GM12878 (cell line): ENCODE measurements around the gene KANK4. TPM values are rescaled to one million over a fixed set of nuclear protein-coding genes. Genes with fewer than 3 reads are reported as not detected.

Source experiments
- ATAC-seq: fragments of 200-7000 bp; cut with Tn5 transposase; 3 replicates; pipeline ENCODE4 v1.9.1; 2020; ENCODE audit warnings: mild to moderate bottlenecking, moderate library complexity
- BruUV-seq: library from RNA; stranded (reverse); fragments of 400-500 nt; replicated peaks from 2 replicates; lab custom pipeline; 2021; lab: Mats Ljungman, UMichigan
- CTCF ChIA-PET: fragments of 300-600 bp; sonication (Branson Sonifier 250); formaldehyde crosslinking; extraction: SDS; loops from one replicate; lab custom pipeline; 2021; ENCODE audit warnings: inconsistent platforms; lab: Yijun Ruan, JAX
- POLR2A ChIA-PET: fragments of 350-600 bp; formaldehyde crosslinking; extraction: SDS; loops from one replicate; lab custom pipeline; 2021; ENCODE audit warnings: inconsistent platforms; lab: Charles Lee
- RAD21 ChIA-PET: fragments of 300-600 bp; sonication (Branson Sonifier 250); formaldehyde crosslinking; loops from one replicate; lab custom pipeline; 2023; ENCODE audit warnings: antibody characterized with exemption; ENCODE audit not compliant: unreplicated experiment; lab: Charles Lee
- SMC1A ChIA-PET: fragments of 300-600 bp; sonication (Branson Sonifier 250); formaldehyde crosslinking; loops from one replicate; lab custom pipeline; 2023; ENCODE audit not compliant: unreplicated experiment, uncharacterized antibody; lab: Charles Lee
- DNase-seq: peaks from one replicate; pipeline ENCODE4 v3.0.0-alpha.2; 2011; ENCODE audit warnings: low read depth, low spot score
- FAIRE-seq: peaks from 3 replicates; lab custom pipeline; 2011; peaks lifted over from hg19 to GRCh38; lab: Jason Lieb, UNC
- H2AFZ ChIP-seq: 2 replicates; pipeline ENCODE4 v1.6.0; 2011; ENCODE audit warnings: low read depth, low read length, control low read depth; ENCODE audit not compliant: control insufficient read depth
- H3K27ac ChIP-seq: 2 replicates; pipeline ENCODE4 v1.5.1; 2011; ENCODE audit warnings: control low read depth; ENCODE audit not compliant: control insufficient read depth, insufficient read depth
- H3K27me3 ChIP-seq, 2 experiments: replicated peaks in 1 of 2; 2 replicates each; pipeline versions ENCODE4 v1.6.0 to v1.6.1; 2011; ENCODE audit warnings: low read length in 1 of 2; ENCODE audit not compliant: control insufficient read depth in 2 of 2, insufficient read depth in 2 of 2
- H3K36me3 ChIP-seq, 2 experiments: 2 replicates each; pipeline ENCODE4 v1.5.1; 2011; ENCODE audit warnings: low read length in 1 of 2; ENCODE audit not compliant: control insufficient read depth in 2 of 2, insufficient read depth in 2 of 2
- H3K4me1 ChIP-seq: 2 replicates; pipeline ENCODE4 v1.6.1; 2011; ENCODE audit warnings: mild to moderate bottlenecking, low read length, moderate library complexity, mixed read lengths; ENCODE audit not compliant: control insufficient read depth, insufficient read depth
- H3K4me2 ChIP-seq: 2 replicates; pipeline ENCODE4 v1.6.0; 2011; ENCODE audit warnings: control low read depth; ENCODE audit not compliant: control insufficient read depth, insufficient read depth
- H3K4me3 ChIP-seq: fragments of 200-600 bp; sonication (generic); 2 replicates; pipeline ENCODE4 v1.5.1; 2016
- H3K79me2 ChIP-seq: 2 replicates; pipeline ENCODE4 v1.6.0; 2011; ENCODE audit warnings: low read length; ENCODE audit not compliant: control insufficient read depth, insufficient read depth
- H3K9ac ChIP-seq: 2 replicates; pipeline ENCODE4 v1.8.0; 2011; ENCODE audit warnings: low read length, control low read depth, mixed read lengths; ENCODE audit not compliant: control insufficient read depth, insufficient read depth
- H3K9me3 ChIP-seq: replicated peaks from 3 replicates; pipeline ENCODE4 v1.5.1; 2011; ENCODE audit warnings: mild to moderate bottlenecking, low read length; ENCODE audit not compliant: control insufficient read depth, insufficient read depth
- H4K20me1 ChIP-seq: 2 replicates; pipeline ENCODE4 v1.6.0; 2011; ENCODE audit not compliant: control insufficient read depth, insufficient read depth
- BMI1 ChIP-seq: fragments of 450-650 bp; IDR thresholded peaks from 2 replicates; pipeline ENCODE4 v1.6.1; 2016; ENCODE audit warnings: mild to moderate bottlenecking, moderate library complexity, borderline replicate concordance
- ESRRA ChIP-seq: IDR thresholded peaks from 2 replicates; pipeline ENCODE4 v1.6.1; 2012; ENCODE audit warnings: mild to moderate bottlenecking, low read length, improper control_type of control experiment
- WGBS: methylation state at CpG from one replicate; pipeline ENCODE4 v1.1.6; 2016; ENCODE audit warnings: low lambda C conversion rate; ENCODE audit not compliant: insufficient replicate concordance, insufficient coverage; ENCODE audit errors: missing lambda C conversion rate; 5-methylcytosine and 5-hydroxymethylcytosine counted together
- in situ Hi-C: fragments of 300-500 bp; cut with MboI; formaldehyde crosslinking; loops from 9 replicates; pipeline ENCODE4 v1.14.3; 2018; ENCODE audit warnings: mixed read lengths
- intact Hi-C: fragments of 100-400 bp; cut with micrococcal nuclease; formaldehyde crosslinking; loops from one replicate; pipeline ENCODE4 v1.14.2; 2022; ENCODE audit not compliant: unreplicated experiment
- polyA plus RNA-seq, 11 experiments: library from polyadenylated mRNA; depleted of rRNA in 4 of 11; unstranded in 6 of 11; stranded (reverse) in 5 of 11; fragments of >200 nt; fragmentation: Nextera tagmentation in 4 of 11; fragmentation: Illumina TruSeq in 1 of 11; extraction: Ambion mirVana in 4 of 11; extraction: Trizol in 1 of 11; gene quantifications; 1 replicate in 1 of 11; 2 replicates in 10 of 11; pipeline versions ENCODE4 v1.2.1 to v1.2.3, GENCODE V29; 2011 to 2016; ENCODE audit warnings: inconsistent platforms in 2 of 11, missing spikeins in 2 of 11, low read depth in 1 of 11
- total RNA-seq, 4 experiments: library from RNA; depleted of rRNA in 3 of 4; stranded (reverse); fragments of >200 nt in 3 of 4; fragmentation: Illumina TruSeq in 1 of 4; extraction: Trizol in 1 of 4; gene quantifications; 2 replicates each; pipeline versions ENCODE4 v1.2.1 to v1.2.3, GENCODE V29; 2013 to 2021
- TF ChIP-seq, protein P1 (sequence below): fragments of 450-650 bp; IDR thresholded peaks from 2 replicates; pipeline ENCODE4 v1.6.1; 2017; ENCODE audit warnings: mild to moderate bottlenecking, low read depth, inconsistent platforms; ENCODE audit not compliant: poor library complexity, severe bottlenecking

The KANK4 gene
- total and polyA plus RNA-seq, 10 of the 15 experiments (the other 5 are each of a cell fraction or from before 2014, with no cell fraction given): not detected

DNA sequence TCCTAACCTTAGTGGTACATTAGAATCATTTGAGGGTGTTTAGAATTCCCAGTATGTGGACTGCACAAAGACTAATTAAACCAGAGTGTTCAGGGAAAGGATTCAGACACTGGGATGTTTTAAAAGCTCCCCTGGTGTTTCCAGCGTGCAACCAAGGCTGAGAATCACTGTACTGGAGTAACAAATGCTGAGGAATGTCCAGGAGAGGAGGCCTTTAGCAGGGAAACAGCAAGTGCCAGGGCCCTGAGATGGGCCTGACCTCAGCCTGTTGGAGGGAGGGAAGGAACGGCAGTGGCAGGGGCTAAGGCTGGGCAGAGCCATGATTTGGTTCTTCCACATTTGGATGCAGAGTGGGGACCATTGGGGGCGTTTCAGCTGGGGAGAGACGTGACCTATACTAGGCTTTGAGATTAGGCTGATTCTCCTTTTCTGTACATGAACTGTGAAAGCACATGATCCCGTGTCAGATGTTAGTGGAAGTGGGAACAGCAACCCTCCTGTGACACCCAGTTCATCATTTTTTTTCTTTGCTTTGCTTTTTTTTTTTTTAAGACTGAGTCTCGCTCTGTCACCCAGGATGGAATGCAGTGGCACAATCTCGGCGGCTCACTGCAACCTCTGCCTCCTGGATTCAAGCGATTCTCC is 49.3 kb downstream of the KANK4 start (continued):
- TF ChIP-seq BMI1: no peak
- no peak for TF ChIP-seq ESRRA
- TF ChIP-seq, all 136 proteins: peak for 0

DNA sequence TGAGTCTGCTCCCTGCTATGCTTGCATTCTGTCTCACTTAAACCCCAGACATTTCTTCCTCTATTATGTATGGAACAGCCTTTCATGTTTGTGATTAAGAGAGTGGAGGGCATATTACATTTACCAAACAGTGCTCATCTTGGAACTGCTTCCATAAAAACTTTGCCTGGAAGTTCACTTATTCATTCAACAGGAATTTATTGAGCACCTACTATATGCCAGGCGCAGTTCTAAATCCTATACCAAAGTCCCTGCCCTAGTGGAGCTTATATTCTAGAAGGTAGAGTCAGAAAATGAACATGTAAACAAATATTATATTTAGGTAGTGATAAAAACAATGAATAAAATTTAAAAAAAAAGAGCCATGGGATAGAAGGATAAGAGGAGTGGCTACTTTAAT is 49.8 kb downstream of the KANK4 start:
- WGBS: 48% methylated on average over 1 of the region's 1 CpG
- RAD21 ChIA-PET: no interaction called here
- in situ Hi-C loops (no loop called here), intact Hi-C loops (no loop called here)
- SMC1A ChIA-PET: no interaction called here
- no peak overlapping the region for H3K4me2 ChIP-seq
- no peaks in the 10 kb centered on the region for H3K36me3 ChIP-seq
- H2AFZ ChIP-seq: no peak overlapping the region
- no peak overlapping the region for H3K4me3 ChIP-seq
- H3K27me3 ChIP-seq: no peaks in the 10 kb centered on the region; a peak in 1 of 4 replicates
- no TSS peak for BruUV-seq
- H4K20me1 ChIP-seq: no peaks in the 10 kb centered on the region
- TF ChIP-seq, protein P1, sequence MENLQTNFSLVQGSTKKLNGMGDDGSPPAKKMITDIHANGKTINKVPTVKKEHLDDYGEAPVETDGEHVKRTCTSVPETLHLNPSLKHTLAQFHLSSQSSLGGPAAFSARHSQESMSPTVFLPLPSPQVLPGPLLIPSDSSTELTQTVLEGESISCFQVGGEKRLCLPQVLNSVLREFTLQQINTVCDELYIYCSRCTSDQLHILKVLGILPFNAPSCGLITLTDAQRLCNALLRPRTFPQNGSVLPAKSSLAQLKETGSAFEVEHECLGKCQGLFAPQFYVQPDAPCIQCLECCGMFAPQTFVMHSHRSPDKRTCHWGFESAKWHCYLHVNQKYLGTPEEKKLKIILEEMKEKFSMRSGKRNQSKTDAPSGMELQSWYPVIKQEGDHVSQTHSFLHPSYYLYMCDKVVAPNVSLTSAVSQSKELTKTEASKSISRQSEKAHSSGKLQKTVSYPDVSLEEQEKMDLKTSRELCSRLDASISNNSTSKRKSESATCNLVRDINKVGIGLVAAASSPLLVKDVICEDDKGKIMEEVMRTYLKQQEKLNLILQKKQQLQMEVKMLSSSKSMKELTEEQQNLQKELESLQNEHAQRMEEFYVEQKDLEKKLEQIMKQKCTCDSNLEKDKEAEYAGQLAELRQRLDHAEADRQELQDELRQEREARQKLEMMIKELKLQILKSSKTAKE: no peak
- no peak for DNase-seq
- no peak overlapping the region for H3K9ac ChIP-seq
- H3K79me2 ChIP-seq: no peaks in the 10 kb centered on the region
- no peak for FAIRE-seq
- no peaks in the 10 kb centered on the region for H3K9me3 ChIP-seq
- ATAC-seq: no peak
- POLR2A ChIA-PET: no interaction called here
- H3K4me1 ChIP-seq: peaks cover 5% of the 10 kb centered on the region; the same call in 1 of the 2 replicates
- CTCF ChIA-PET: no interaction called here
- H3K27ac ChIP-seq: no peak overlapping the region
